Glomerular endothelial cell (primary cell): ENCODE measurements around the gene KLF15. TPM values are rescaled to one million over a fixed set of nuclear protein-coding genes. Genes with fewer than 3 reads are reported as not detected.

Experiments
- DNase-seq: peaks from one replicate; pipeline ENCODE4 v3.0.0-alpha.2; 2011; ENCODE audit warnings: low read depth, low spot score; ENCODE audit errors: extremely low read depth
- total RNA-seq: library from RNA; depleted of rRNA; stranded (reverse); fragments of >200 nt; gene quantifications from 2 replicates; pipeline ENCODE4 v1.2.3, GENCODE V29; 2015

KLF15 gene
- total RNA-seq, 1 donor from 2014 or later, result 0.47 TPM

DNA sequence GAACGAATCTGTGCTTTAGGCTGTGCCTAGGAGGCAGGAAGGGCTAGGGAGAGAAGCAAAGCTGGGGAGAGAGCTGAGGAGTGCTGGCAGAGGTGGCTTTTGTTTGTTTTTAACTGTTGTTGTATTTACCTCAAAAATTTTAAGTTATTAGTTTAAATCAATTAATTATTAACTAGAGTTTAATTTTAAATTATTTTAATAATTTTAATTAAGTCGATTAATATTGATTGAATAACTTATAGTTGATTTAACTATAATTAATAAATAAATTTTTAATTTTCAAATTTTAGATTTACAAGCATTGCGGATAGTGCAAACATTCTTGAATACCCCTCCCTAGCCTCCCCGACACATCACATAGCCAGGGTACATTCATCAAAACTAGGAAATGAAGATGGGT, 30.6 kb downstream of the KLF15 start:
- no peak for DNase-seq

DNA sequence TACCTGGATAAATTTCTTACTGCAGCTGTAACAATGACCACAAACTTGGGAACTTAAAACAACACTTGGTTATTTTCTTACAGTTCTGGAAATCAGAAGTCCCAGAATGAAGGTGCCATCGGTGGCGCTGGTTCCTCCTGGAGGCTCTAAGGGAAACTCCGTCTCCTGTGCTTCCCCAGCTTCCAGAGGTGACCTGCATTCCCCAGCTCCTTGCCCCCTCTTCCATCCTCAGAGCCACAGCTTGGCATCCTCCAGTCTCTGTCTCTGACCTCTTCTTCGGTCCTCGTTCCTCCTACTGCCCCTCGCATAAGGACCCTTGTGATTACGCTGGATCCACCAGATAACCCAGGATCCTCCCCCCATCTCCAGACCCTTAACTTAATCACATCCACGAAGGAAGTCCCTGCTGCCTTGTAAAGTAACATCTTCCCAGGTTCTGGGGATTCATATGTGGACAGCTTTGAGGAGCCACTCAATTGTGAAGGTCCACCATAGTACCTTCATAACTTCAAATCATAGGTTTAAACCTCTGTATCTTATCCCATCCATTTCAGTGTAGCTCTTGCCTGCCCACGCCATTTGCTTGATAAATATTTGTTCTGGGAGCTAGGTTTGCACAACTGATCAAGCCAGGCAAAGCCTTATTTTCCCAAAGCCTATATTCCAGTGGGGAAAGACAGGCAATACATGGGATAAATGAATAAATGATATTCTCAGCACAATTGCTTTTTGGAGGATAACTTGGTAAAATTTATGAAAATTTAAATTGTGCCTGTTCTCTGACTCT, 34.8 kb downstream of the KLF15 start:
- DNase-seq, result no peak

DNA sequence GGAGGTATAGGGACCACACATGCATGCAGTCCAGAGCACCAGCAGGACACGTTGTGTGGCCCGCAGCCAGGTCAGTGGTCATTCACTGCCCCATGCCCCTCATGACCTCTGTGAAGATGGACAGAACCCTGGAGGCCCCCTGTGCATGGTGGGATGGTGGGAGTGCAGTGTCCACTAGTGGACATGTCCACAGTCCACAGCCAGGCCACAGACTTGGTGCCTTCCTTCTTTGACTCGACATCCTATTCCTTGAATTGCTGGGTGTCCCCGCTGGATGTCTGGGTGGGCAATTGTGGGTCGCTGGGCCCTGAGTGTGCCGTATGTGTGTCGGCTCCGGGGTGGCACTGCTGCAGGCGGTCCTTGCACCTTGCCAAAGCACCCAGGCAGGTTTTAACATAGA, 35.7 kb downstream of the KLF15 start:
- DNase-seq, result no peak

DNA sequence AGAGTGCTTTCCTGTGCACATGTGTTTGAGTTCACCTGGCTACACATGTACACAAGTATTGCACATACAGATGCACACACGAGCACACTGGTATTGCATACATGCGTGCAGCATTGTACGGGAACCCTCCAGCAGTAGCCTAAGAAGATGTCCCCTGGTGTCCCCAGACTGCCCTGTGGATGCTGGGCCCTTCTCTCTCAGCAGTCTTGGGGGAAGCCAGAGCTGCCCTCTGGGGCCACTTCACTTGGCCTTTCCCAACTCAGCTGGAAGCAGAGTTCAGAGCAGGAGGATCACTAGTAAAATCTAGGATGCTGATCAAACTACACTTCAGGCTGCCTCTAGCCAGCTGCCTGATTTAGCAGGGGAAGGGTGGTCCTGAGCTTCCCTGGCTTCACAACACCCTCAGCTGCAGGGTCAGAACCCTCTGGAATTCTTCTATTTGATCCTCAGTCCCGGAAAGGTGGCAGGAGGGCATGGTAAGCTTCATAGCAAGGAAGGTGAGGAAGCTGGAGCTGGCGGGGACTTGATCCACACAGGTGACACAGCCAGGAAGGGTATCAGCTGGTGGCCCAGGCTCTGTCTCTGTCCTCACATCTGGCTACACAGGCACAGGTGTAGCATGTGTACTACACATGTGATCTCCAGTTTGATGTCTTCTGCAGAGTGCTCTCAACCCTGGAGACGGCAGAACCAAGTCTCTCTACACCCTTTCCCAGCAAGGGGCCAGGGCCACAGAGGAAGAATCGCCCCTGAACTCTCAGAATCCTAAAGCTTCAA, 36.5 kb downstream of the KLF15 start:
- no peak for DNase-seq

DNA sequence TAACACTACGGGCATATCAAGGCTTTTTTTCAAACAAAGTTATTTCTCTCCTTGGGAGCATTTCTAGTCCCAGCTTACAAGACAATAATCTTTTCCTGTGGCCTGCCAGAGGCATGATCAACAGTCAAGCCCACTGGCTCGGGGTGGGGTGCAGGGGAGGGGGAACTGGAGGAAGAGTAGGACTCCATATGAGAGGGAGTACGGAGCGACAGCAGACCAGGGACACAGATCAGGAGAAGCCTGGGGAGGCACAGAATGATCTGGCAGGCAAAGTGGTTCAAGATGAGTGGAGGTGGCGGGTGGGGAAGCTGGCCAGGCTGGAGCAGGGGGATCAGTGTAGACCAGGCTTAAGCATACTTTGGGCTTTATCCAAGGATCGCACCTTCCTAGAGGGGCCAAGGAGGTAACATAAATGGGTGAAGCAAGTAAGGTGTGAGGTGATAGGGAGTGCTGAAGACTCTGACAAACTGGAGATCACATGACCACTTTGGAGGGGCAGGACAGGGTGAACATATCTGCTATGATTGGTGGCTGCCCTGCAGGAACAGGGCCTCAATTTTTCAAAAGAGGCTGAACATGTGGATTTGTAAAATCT, 37.4 kb downstream of the KLF15 start:
- no peak for DNase-seq

DNA sequence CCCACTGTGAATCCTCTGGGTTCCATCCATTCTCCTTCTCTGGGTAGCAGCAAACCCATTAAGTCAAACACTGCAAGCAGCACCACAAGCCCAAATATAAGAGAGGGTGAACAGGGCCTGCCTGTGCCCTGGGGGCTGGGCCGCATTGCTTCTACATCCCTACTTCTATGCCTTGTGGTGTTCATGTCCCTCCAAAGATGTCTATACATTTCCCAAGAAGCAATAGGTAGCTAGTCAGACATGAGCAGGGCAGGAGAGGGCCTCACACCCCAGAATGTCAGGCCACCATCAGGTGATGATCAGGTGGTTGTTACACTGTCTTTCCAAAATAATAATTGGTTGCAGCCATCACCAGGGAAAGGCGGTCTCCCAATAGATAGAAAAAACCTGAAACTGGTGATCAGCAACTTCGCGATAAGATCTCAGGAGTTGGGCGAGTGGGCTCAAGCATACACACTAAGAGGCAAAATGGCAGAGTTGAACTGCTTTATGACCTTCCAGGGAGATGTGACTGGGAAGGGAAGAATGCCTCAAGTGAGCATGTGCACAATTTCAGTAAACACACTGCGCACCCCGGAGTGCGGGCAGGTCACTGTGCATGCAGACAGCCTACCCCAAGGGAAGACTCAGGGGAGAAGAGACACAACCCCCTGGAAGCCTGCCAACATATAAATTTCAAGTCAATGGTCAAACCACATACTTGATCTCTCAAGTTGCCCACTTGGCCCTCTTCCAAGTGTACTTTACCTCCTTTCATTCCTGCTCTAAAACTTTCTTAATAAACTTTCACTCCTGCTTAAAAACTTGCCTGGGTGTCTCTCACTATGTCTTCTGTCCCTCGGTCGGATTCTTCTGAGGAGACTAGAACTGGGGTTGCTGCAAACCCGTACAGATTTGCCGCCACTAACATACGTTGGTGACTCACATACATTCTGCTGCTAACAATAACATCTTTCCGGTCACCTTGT, 39.9 kb downstream of the KLF15 start:
- DNase-seq, result no peak

DNA sequence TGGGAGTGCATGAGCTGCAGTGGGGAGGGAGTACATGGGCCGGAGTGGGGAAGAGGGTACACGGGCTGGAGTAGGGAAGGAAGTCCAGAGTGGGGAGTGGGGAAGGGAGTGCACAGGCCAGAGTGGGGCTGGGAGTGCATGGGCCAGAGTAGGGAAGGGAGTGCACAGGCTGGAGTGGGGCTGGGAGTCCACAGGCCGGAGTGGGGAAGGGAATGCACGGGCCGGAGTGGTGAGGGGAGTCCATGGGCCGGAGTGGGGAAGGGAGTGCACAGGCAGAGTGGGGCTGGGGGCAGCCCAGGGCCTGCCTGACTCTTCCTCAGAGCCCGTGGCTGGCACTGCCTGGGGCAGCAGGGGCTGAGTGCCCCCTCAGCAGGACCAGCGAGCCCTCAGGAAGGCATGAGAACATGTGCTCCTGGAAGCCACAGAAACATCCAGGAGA, 40.7 kb downstream of the KLF15 start:
- no peak for DNase-seq

DNA sequence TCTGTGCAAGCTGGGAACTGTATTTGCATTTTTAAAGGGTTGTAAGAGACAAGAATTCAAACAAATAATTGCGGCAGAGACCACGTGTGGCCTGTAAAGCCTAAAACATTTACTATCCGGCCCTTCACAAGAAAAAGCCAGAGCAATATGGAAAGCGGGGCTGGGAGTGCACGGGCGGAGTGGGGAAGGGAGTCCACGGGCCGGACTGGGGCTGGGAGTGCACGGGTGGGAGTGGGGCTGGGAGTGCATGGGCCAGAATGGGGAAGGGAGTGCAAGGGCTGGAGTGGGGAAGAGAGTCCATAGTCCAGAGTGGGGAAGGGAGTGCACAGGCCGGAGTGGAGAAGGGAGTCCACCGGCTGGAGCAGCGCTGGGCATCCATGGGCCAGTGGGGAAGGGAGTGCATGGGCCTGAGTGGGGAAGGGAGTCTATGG, 41.2 kb downstream of the KLF15 start:
- DNase-seq, result no peak

DNA sequence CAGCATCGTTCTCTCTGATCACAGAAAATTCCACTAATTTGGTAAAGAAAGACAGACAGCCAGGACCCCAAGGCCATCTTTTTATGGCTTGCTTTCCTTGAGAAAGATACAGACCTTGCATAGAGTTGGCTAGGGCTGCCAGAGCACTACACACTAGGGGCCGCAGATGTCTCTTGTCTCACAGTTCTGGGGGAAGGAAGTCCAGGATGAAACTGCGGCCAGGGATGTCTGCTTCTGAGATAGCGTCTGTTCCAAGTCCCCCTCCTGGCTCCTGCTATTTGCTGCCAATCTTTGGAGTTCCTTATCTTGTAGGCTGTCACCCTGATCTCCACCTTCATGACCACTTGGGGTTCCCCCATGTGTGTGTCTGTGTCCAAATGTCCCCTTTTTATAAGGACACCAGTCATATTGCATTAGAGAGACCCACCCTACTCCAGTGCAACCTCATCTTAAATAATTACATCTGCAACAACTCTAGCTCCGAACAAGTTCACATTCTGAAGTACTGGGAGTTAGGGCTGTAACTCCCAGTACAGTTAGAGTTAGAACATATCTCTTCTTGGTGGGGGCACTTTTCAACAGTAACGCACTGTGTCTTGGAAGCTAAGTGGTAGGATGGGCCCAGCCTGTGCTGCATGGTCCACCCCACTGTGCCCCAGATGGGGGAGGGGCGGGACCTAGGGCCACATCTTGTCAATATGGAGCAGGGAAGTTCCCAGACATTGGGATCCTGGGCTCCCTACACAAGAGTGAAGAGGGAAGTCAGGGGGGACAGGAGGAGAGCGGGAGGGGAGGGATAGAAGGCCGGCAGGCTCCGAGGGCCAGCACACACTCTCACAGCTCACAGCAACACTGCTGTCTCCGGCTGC, 42.2 kb downstream of the KLF15 start:
- no peak for DNase-seq

DNA sequence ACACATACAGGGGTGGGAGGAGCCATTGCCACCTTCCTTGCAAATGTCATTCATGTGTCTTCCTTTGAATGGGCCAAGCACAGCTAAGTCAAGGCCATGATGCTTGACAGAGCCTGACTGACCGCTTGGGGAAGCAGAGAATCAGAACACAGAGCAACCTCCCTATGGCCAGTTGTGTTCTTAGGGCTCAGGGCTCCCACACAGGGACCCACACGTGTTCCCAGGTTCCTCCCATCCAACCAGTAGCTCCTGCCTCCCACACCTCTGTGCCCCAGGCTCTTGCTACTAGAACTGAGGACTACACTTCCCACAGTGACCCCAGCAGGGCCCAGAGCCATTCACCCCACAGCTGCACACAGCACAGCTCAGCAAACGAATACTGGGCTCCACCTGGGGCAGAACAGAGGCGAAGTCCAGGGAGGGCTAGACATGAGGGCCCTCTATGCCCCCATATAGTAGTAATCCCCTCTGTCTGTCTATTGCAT, 42.9 kb downstream of the KLF15 start:
- DNase-seq, result no peak

DNA sequence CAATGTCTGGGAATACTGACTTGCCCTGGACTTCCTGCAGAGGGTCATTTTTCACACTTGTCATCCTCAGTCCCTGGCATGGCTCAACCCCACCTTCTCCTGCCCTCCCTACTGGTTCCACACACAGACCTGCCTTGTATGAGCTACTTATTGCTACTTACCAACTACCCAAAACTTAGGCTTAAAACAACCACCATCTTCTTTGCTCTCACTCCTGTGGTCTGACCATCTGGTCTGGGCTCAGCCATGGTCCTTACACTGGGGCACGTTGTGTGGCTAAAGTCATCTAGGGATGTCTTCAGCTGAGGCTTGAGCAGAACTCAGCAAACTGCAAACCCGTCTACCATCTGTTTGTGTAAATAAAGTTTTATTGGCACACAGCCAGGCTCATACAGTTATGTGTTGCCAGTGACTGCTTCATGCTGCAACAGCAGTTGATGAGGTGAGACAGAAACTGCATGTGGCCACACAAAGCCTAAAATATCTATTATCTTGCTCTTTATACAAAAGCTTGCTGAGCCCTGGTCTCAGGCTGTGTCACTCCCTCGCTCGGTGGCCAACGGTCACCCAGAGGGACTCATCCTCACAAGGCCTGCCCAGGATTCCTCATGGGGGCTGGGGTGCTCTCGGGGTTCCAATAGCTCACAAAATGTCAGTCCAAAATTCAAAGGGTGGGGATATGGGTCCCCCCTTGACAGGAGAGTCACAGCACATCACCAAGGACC, 43.5 kb downstream of the KLF15 start:
- DNase-seq, result no peak

DNA sequence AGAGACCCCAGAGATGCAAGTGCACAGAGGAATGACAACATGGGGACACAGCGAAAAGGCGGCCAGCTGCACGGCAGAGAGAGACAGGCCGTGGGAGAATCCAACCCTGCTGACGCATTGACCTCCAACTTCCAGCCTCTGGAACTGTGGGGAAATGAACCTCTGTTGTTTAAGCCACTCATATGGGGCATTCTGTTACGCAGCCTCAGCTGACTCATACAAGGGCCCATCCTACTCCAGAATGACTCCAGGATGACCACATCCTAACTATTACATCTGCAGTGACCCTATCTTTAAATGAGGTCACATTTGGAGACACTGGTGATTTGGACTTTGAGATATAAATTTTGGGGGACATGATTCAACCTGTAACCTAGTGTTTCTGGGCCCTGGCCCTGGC, 44.0 kb downstream of the KLF15 start:
- no peak for DNase-seq

DNA sequence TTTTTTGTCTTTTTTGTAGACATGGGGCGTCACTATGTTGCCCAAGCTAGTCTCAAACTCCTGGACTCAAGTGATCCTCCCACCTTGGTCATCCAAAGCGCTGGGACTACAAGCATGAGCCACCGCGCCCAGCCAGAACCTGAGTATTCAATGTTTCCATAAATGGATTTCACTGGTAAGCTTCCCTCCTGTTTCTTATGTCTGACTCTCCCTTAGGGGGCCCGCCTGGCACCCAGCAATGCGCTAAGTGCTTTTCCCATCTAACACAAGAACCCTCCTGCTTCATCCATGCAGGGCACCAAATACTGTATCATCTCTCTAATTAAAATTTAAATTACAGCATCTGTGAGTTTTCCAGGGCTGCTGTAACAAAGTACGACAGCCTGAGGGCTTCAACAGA, 44.9 kb downstream of the KLF15 start:
- no peak for DNase-seq

DNA sequence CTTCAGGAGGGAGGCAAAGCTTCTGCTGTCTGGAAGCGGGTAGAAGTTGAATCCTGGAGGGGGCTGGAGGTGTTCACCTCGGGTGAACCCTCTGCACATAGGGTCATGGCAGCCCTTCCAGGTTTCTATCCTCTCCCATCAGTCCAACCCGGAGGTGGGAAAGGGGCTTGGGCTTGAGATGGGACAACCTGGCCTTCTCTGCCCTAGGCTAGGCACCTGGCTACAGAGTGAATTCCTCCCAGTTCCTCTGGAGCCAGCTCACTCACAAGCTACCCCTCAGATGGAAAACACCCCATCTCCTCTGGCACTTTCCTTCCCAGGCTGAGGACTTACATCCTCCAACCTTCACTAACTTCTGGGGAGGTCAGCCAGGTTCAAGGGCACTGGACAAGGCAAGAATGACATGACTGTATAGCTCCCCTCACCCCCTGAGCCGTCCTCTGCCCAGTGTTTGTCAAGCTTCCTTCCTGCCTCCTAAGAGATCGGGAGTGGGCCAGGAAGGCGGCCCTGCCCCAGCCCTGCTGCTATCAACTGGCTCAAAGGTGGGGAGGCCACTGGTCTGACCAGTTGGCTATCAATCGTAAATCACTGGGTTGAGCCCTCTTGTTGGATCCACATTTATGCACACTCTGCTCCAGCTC, 45.8 kb downstream of the KLF15 start:
- no peak for DNase-seq

DNA sequence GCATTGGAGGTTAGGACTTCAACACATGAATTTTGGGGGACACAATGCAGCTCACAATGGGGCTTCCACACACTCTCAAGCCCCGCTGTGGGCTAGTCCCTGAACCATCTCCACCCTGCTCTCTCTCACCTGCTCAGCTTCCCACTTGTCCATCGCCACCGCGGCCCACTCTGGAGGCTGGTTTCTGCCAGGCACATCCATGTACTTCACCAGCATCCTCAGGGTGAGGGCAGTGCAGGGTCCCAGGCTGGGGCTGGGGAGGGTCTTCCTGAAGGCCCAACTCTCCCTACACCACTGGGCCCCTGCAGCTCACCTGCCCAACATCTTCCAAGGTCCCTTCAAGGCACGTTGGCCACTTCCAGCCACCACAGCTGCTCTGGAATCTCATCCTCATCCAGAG, 46.4 kb downstream of the KLF15 start:
- DNase-seq, result no peak

DNA sequence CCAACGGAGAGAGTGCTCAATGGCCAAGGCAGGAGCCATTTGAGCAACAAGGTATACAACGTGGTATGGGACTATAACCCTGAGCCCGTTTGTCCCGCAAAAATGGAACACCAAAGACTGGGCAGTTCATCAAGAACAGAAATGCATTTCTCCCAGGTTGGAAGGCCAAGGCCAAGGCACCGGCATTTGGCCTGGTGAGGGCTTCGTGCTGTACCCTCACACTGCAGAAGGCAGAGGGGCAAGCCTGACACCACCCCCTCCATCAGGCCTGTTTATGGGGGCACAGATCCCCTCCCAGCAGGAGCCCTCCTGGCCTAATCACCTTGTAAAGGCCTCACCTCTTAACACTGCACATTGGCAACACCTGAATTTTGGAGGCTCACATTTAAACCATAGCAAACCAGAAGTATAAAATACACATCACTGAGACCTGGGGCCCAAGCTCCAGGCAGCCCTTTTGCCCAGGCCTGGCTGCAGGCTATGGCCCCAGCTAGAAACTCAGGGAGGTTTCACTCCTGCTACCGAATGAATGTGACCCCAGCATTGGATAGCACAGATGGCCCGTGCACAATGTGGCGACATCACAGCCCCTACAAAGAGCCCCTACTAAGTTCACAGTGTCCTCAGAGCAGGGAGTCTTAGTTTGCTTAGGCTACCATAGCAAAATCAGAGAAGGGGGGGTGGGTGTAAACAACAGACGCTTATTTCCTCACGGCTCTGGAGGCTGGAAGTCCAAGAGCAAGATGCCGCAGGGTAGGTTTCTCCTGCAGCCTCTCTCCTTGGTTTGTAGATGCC, 47.1 kb downstream of the KLF15 start:
- no peak for DNase-seq

DNA sequence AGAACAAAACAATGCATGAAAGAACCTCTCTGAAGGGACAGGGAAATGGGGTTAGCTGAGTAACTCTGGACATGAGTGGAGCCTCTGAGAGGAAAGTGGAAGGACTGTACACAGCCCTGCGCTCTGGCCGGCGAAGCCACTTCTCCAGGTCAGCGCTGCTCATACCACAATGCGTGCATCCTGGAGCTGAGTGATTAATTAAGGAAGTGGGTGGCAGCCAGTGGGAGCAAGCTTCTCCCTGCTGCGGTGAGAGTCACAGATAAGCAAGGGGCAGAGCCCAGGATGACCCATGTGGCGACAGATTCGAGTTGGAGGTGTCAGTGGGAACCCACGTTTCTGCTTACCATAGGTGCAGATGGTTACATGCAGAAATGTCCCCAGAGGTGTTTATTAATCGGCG, 48.0 kb downstream of the KLF15 start:
- no peak for DNase-seq
